AG09309 (cell line): ENCODE measurements around the gene C11orf91.
A peak's percentile ranks its signal among the peaks of the same experiment; 100 is the strongest.

Experiments
- DNase-seq: peaks from one replicate; pipeline ENCODE4 v3.0.0-alpha.2; 2010; ENCODE audit warnings: low read depth
- H3K4me3 ChIP-seq: 2 replicates; pipeline ENCODE4 v1.5.1; 2011; ENCODE audit warnings: mild to moderate bottlenecking, low read depth, low read length, moderate library complexity; ENCODE audit not compliant: control insufficient read depth
- TF ChIP-seq, protein P1 (sequence below): IDR thresholded peaks from 2 replicates; pipeline ENCODE4 v1.5.1; 2011; ENCODE audit warnings: mild to moderate bottlenecking, low read depth, low read length, inconsistent platforms; ENCODE audit not compliant: insufficient read depth, control insufficient read depth; ENCODE audit errors: missing control alignments

Gene C11orf91

GRCh38 chr11:33725496-33725895, 24.9 kb upstream of the C11orf91 start:
- TF ChIP-seq, protein P1, sequence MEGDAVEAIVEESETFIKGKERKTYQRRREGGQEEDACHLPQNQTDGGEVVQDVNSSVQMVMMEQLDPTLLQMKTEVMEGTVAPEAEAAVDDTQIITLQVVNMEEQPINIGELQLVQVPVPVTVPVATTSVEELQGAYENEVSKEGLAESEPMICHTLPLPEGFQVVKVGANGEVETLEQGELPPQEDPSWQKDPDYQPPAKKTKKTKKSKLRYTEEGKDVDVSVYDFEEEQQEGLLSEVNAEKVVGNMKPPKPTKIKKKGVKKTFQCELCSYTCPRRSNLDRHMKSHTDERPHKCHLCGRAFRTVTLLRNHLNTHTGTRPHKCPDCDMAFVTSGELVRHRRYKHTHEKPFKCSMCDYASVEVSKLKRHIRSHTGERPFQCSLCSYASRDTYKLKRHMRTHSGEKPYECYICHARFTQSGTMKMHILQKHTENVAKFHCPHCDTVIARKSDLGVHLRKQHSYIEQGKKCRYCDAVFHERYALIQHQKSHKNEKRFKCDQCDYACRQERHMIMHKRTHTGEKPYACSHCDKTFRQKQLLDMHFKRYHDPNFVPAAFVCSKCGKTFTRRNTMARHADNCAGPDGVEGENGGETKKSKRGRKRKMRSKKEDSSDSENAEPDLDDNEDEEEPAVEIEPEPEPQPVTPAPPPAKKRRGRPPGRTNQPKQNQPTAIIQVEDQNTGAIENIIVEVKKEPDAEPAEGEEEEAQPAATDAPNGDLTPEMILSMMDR, result no peak
- DNase-seq, result no peak
- H3K4me3 ChIP-seq, result no peak overlapping the region

GRCh38 chr11:33724644-33725035, 24.0 kb upstream of the C11orf91 start:
- no peak for DNase-seq
- H3K4me3 ChIP-seq, result no peak overlapping the region
- TF ChIP-seq, protein P1, result no peak

DNA sequence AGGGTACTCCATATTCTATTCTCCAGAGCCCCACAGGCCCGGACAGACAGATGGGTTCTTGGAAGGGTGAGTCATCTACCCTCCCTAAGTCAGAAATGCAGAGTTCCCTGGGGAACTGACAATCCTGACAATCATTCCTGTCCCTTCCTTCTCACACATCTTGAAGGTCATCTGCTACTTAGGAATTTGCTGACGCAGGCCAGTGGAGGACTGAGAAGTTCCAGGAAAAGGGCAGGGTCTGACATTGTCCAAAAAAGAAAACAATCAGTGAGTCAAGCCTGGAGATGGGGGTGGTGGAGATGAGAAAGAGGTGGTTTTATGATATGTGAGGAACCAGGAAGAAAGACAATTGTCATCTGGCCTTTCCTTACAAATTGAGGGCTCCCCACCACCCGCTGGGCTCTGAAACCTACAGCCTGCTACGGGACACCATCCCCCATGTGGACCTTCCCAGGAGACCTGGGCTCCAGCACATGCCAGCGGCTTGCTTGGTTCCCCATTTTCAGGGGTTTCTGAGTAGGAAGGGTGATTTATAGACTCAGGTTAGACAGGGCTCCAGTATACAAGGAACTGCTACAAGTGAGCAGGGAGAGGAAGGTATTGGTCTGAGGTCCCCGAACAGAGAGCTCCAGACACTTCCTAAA, 22.7 kb upstream of the C11orf91 start:
- TF ChIP-seq, protein P1, result no peak

DNA sequence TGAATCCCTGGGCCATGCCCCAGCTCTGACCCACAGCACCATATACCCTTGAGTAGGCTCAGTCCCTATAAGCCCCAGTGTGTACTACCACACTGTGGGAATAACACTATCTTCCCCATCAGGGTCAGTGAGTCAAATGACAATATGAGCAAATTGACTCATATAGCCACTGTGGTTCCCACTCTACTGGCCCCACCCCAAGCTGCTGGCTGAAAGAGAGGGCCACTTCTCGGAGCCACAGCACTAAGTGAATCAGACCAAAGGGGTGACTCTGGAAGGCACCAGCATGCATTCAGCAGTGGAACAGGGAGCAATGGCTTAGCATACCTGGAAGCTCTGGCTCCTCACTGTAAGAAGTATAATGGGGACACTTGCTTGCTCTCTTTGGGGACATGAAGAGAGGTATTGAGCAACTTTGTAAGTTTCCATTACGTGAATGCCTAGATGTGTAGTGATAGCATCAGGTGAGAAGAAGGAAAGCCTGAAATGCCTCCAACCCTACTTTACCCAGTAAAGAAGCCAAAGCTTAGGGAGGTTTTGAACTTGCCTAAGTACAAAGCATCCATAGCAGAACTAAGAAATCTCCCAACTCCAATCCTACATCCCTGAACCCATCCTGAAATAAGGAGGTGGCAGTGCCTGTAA, 22.1 kb upstream of the C11orf91 start:
- TF ChIP-seq, protein P1, result no peak
- DNase-seq, result no peak
- H3K4me3 ChIP-seq, result no peak overlapping the region

More for the DNA sequence above, 22.7 kb upstream of the C11orf91 start:
- DNase-seq, result peak; percentile 80
- H3K4me3 ChIP-seq, result no peak overlapping the region

GRCh38 chr11:33721984-33722383, 21.4 kb upstream of the C11orf91 start:
- DNase-seq, result no peak
- TF ChIP-seq, protein P1, result no peak
- no peak overlapping the region for H3K4me3 ChIP-seq

- no peak for DNase-seq
- TF ChIP-seq, protein P1, result no peak
- no peak overlapping the region for H3K4me3 ChIP-seq
These were observed 20.8 kb upstream of the C11orf91 start for GRCh38 chr11:33721426-33721825.
